GM06990 (cell line): ENCODE data around the gene FGD3.

Experiments
- DNase-seq: peaks from one replicate; pipeline ENCODE4 v3.0.0-alpha.2; 2011; ENCODE audit not compliant: insufficient read length; ENCODE audit errors: extremely low read depth
- H3K27me3 ChIP-seq: replicated peaks from 2 replicates; pipeline ENCODE4 v1.6.0; 2011; ENCODE audit warnings: low read length; ENCODE audit not compliant: control insufficient read depth, insufficient read depth
- H3K36me3 ChIP-seq: 2 replicates; pipeline ENCODE4 v1.5.1; 2011; ENCODE audit warnings: low read length; ENCODE audit not compliant: control insufficient read depth, insufficient read depth
- H3K4me3 ChIP-seq: replicated peaks from 2 replicates; pipeline ENCODE4 v1.5.1; 2011; ENCODE audit warnings: low read depth, mild to moderate bottlenecking, control low read depth, low read length
- CTCF ChIP-seq: IDR thresholded peaks from 2 replicates; pipeline ENCODE4 v1.5.1; 2011; ENCODE audit warnings: low read length, control low read depth, mild to moderate bottlenecking, inconsistent platforms; ENCODE audit not compliant: insufficient read depth, poor library complexity, severe bottlenecking

The FGD3 gene

GRCh38 chr9:93059011-93059714 lies 111.8 kb downstream of the FGD3 start:
- peak overlapping the region; percentile 70 for H3K4me3 ChIP-seq
- DNase-seq, result peak; percentile 49

DNA sequence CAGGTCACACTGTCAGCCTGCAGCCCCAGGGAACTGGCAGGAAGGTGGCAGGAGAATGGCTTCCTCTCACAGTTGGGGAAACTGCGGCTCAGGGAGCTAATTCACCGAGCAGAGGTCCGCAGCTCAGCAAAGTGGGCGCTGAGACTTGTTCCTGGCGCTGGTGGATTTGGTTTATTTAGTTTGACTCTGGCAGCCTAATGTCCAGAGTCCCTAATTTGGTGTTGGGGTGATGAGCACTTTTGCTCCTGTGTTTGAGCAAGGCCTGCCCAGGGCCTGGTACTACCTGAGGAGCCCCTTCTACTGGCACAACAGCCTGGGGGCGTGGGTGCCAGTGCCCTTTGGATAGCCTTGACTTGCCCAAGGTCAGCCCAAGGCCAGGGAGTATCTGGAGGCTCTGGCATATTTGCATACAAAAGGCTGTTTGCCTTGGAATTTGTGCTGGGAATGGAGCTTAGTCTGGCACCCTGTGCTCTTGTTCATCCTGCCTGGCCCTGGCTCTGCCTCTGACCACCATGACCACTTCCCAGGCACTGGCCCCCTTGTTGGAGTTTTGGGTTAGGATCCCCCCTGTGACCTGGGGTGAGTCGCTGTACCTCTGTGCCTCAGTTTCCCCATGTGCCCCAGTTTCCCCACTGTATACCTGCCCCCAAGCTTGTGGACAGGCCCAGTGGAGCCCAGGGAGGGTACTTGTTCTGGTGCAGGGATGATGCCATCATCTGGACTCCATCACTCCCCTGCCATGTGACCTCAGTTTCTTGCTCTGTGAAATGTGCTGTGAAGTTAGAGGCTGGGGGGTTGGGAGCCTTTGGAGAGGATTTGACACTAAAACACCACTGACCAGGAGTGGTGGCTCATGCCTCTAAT lies 112.6 kb downstream of the FGD3 start:
- no peak for TF ChIP-seq CTCF
- no peak for DNase-seq
- H3K27me3 ChIP-seq, result no peaks in the 10 kb centered on the region
- H3K4me3 ChIP-seq, result peak overlapping the region; percentile 70
- no peaks in the 10 kb centered on the region for H3K36me3 ChIP-seq

More at GRCh38 chr9:93059011-93059714, 111.8 kb downstream of the FGD3 start:
- H3K36me3 ChIP-seq, result no peaks in the 10 kb centered on the region
- no peak for TF ChIP-seq CTCF
- no peaks in the 10 kb centered on the region for H3K27me3 ChIP-seq

- no peak for TF ChIP-seq CTCF
- Histone ChIP-seq H3K4me3 (peak overlapping the region; percentile 41; the same call in 1 of the 2 replicates), H3K36me3 (peaks cover 1% of the 10 kb centered on the region; the same call in 1 of the 2 replicates), H3K27me3 (no peaks in the 10 kb centered on the region)
- no peak for DNase-seq
Measured at GRCh38 chr9:93060746-93061259, 113.5 kb downstream of the FGD3 start.

GRCh38 chr9:93061260-93061751 lies 114.0 kb downstream of the FGD3 start:
- peaks cover 1% of the 10 kb centered on the region; the same call in 1 of the 2 replicates for H3K36me3 ChIP-seq
- H3K4me3 ChIP-seq, result peak overlapping the region; percentile 41; the same call in 1 of the 2 replicates
- H3K27me3 ChIP-seq, result no peaks in the 10 kb centered on the region
- TF ChIP-seq CTCF, result no peak
- DNase-seq, result no peak

DNA sequence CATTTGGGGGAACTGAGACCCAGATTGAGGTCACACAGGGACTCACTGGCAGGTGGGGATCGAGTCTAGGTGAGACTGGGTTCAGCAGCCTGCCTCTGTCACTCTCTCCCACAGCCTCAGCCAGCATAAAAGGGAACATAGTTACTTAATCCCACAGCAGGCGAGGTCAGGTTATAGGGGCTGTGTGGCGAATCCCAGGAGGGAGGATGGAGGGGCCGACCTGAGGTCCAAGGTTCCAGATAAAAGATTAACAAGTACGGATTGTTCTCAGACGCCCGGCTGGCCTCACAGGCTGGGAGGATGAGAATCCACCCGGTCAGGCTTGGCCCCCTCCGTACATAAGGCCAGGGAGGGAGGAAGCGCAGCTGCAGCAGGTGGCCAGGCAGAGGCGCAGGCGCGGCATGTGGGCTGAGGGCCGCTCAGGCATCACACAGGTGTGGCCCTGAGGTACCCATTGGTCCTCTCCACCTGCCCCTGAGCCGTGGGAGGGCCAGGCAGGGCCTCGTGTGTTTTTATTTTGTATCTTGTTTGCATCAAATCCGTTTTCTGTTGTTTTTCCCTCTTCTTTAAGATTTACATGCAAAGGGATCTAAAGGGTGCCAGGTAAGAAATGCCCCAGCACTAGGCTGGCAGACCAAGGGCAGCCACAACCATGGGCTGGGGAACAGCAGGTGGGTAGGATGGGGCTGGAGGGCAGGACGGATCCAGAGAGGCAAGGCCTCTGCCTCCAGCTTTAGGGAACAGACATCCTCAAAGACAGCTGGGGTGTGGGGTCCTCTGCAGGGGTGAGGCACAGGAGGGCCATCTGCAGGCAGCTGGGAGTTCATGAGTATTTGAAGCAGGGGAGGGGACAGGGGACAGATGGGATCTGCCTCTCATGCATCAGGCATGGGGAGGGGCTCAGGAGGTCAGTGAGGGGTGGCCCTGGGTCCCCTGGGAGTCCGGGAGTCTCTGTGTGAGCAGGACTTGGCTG lies 114.8 kb downstream of the FGD3 start:
- H3K4me3 ChIP-seq, result peak overlapping the region; percentile 43
- H3K27me3 ChIP-seq, result no peaks in the 10 kb centered on the region
- peak; percentile 85 for DNase-seq
- peak; percentile 1 for TF ChIP-seq CTCF
- H3K36me3 ChIP-seq, result peaks cover 1% of the 10 kb centered on the region; the same call in 1 of the 2 replicates
